Endothelial cell of umbilical vein (primary cell): ENCODE measurements around the gene SNX9. TPM values are rescaled to one million over a fixed set of nuclear protein-coding genes. Genes with fewer than 3 reads are reported as not detected.

ENCODE experiments used
- BruUV-seq: library from RNA; stranded (reverse); fragments of 400-500 nt; replicated peaks from 2 replicates; lab custom pipeline; 2021; lab: Mats Ljungman, UMichigan
- CTCF ChIA-PET: fragments of 300-600, 350-600 bp; sonication (Branson Sonifier 250); formaldehyde crosslinking; loops from one replicate; lab custom pipeline; 2021; ENCODE audit warnings: antibody characterized with exemption, inconsistent platforms; lab: Charles Lee
- POLR2A ChIA-PET: fragments of 300-600, 350-600 bp; sonication (Branson Sonifier 250); formaldehyde crosslinking; loops from one replicate; lab custom pipeline; 2021; ENCODE audit warnings: antibody characterized with exemption, inconsistent platforms; lab: Charles Lee
- DNase-seq: peaks from one replicate; pipeline ENCODE4 v3.0.0-alpha.2; 2011; ENCODE audit warnings: low read depth, low spot score
- FAIRE-seq: peaks from 2 replicates; lab custom pipeline; 2011; peaks lifted over from hg19 to GRCh38; lab: Jason Lieb, UNC
- H2AFZ ChIP-seq: 2 replicates; pipeline ENCODE4 v1.6.0; 2012; ENCODE audit warnings: low read depth, low read length, control low read depth, inconsistent platforms
- H3K27ac ChIP-seq: 2 replicates; pipeline ENCODE4 v1.5.1; 2011; ENCODE audit warnings: low read depth, mild to moderate bottlenecking, control low read depth, low read length, moderate library complexity; ENCODE audit not compliant: insufficient read depth
- H3K27me3 ChIP-seq, 2 experiments: 2 replicates each; pipeline versions ENCODE4 v1.6.0 to v1.6.1; 2011; ENCODE audit warnings: low read length in 2 of 2, mixed read lengths in 1 of 2; ENCODE audit not compliant: control insufficient read depth in 2 of 2, insufficient read depth in 2 of 2
- H3K36me3 ChIP-seq, 2 experiments: 2 replicates in 1 of 2; 3 replicates in 1 of 2; pipeline ENCODE4 v1.5.1; 2011; ENCODE audit warnings: low read length in 2 of 2, mild to moderate bottlenecking in 1 of 2, moderate library complexity in 1 of 2; ENCODE audit not compliant: control insufficient read depth in 2 of 2, insufficient read depth in 2 of 2; ENCODE audit errors: extremely low read depth in 1 of 2
- H3K4me1 ChIP-seq: 3 replicates; pipeline ENCODE4 v1.5.1; 2011; ENCODE audit warnings: mild to moderate bottlenecking, low read length; ENCODE audit not compliant: control insufficient read depth, insufficient read depth; ENCODE audit errors: extremely low read depth
- H3K4me2 ChIP-seq: 2 replicates; pipeline ENCODE4 v1.6.1; 2011; ENCODE audit warnings: low read length, control low read depth, mixed read lengths; ENCODE audit not compliant: insufficient read depth
- H3K4me3 ChIP-seq, 3 experiments: fragments of 200-600 bp in 1 of 3; sonication (generic), shearing (Covaris generic) in 1 of 3; replicated peaks in 1 of 3; 2 replicates each; pipeline ENCODE4 v1.5.1; 2011 to 2016; ENCODE audit warnings: control low read depth in 3 of 3, low read length in 3 of 3, mild to moderate bottlenecking in 2 of 3, inconsistent platforms in 1 of 3, low read depth in 1 of 3, moderate library complexity in 1 of 3; ENCODE audit not compliant: insufficient read depth in 1 of 3
- H3K79me2 ChIP-seq: 2 replicates; pipeline ENCODE4 v1.6.0; 2012; ENCODE audit warnings: low read length, inconsistent platforms; ENCODE audit not compliant: control insufficient read depth, insufficient read depth
- H3K9ac ChIP-seq: replicated peaks from 2 replicates; pipeline ENCODE3; 2011; ENCODE audit warnings: low read length, control low read depth; ENCODE audit not compliant: insufficient read depth; ENCODE audit errors: extremely low read depth
- H3K9me1 ChIP-seq: replicated peaks from 3 replicates; pipeline ENCODE4 v1.6.0; 2011; ENCODE audit warnings: mild to moderate bottlenecking, low read length; ENCODE audit not compliant: control insufficient read depth, insufficient read depth; ENCODE audit errors: extremely low read depth
- H3K9me3 ChIP-seq: replicated peaks from 2 replicates; pipeline ENCODE4 v1.5.1; 2012; ENCODE audit warnings: low read length, inconsistent platforms; ENCODE audit not compliant: control insufficient read depth, insufficient read depth
- H4K20me1 ChIP-seq: replicated peaks from 2 replicates; pipeline ENCODE3; 2011; ENCODE audit warnings: mild to moderate bottlenecking, low read length; ENCODE audit not compliant: control insufficient read depth, insufficient read depth; ENCODE audit errors: extremely low read depth
- EZH2 ChIP-seq: IDR thresholded peaks from 2 replicates; pipeline ENCODE4 v1.6.1; 2012; ENCODE audit warnings: borderline replicate concordance, low read depth, mild to moderate bottlenecking, moderate library complexity, low read length, inconsistent platforms; ENCODE audit not compliant: severe bottlenecking
- FOS ChIP-seq: IDR thresholded peaks from 2 replicates; pipeline ENCODE4 v1.6.1; 2011; ENCODE audit warnings: mild to moderate bottlenecking, low read length, moderate library complexity, borderline replicate concordance; ENCODE audit not compliant: insufficient read depth
- GATA2 ChIP-seq: IDR thresholded peaks from 2 replicates; pipeline ENCODE4 v1.7.0; 2011; ENCODE audit warnings: low read depth, mild to moderate bottlenecking, moderate library complexity, mixed read lengths, low read length; ENCODE audit not compliant: insufficient read length, insufficient read depth
- JUN ChIP-seq: IDR thresholded peaks from 2 replicates; pipeline ENCODE4 v1.6.1; 2011; ENCODE audit warnings: borderline replicate concordance, low read depth; ENCODE audit not compliant: insufficient read length, insufficient read depth
- MYC ChIP-seq: IDR thresholded peaks from one replicate; pipeline ENCODE4 v1.6.1; 2011; ENCODE audit warnings: mild to moderate bottlenecking, low read depth, low read length
- POLR2A ChIP-seq: IDR thresholded peaks from 2 replicates; pipeline ENCODE4 v1.6.1; 2012; ENCODE audit warnings: low read depth, mild to moderate bottlenecking, control low read depth, low read length
- POLR2AphosphoS5 ChIP-seq: IDR thresholded peaks from 2 replicates; pipeline ENCODE4 v1.6.1; 2012; ENCODE audit warnings: low read depth, mild to moderate bottlenecking, control low read depth, low read length, moderate library complexity; ENCODE audit not compliant: insufficient read depth
- dilution Hi-C: fragments of 300-500 bp; cut with MboI; formaldehyde crosslinking; loops from one replicate; pipeline ENCODE4 v1.15.0; 2019; ENCODE audit warnings: low sequenced_read_pairs; ENCODE audit not compliant: extremely low pct_ligation_motif_present
- intact Hi-C: fragments of 100-400 bp; cut with micrococcal nuclease; formaldehyde crosslinking; loops from one replicate; pipeline ENCODE4 v1.10.0; 2022
- polyA plus RNA-seq, 4 experiments: library from polyadenylated mRNA; depleted of rRNA in 3 of 4; stranded (reverse) in 3 of 4; unstranded in 1 of 4; fragments of >200 nt; gene quantifications; 2 replicates each; pipeline versions ENCODE4 v1.2.1 to v1.2.3, GENCODE V29; 2011 to 2012; ENCODE audit warnings: missing spikeins in 1 of 4
- total RNA-seq: library from RNA; stranded (reverse); gene quantifications from 2 replicates; pipeline ENCODE4 v1.2.3, GENCODE V29; 2021
- TF ChIP-seq, protein P1 (sequence below): IDR thresholded peaks from 2 replicates; pipeline ENCODE4 v1.6.1; 2011; ENCODE audit not compliant: insufficient read depth, insufficient read length
- TF ChIP-seq, protein P2 (sequence below), 2 donors: IDR thresholded peaks; 1 replicate in 1 of 2; 2 replicates in 1 of 2; pipeline ENCODE4 v1.5.1; 2011; ENCODE audit warnings: low read length in 2 of 2, mild to moderate bottlenecking in 2 of 2, moderate library complexity in 2 of 2, control low read depth in 1 of 2, inconsistent platforms in 1 of 2, low read depth in 1 of 2; ENCODE audit not compliant: insufficient read depth in 1 of 2; ENCODE audit errors: extremely low read depth in 1 of 2

The SNX9 gene
- total and polyA plus RNA-seq, 2 donors (not counting 3 experiments of a cell fraction or from before 2014, with no cell fraction given) = 27.5 to 54.5 TPM

DNA sequence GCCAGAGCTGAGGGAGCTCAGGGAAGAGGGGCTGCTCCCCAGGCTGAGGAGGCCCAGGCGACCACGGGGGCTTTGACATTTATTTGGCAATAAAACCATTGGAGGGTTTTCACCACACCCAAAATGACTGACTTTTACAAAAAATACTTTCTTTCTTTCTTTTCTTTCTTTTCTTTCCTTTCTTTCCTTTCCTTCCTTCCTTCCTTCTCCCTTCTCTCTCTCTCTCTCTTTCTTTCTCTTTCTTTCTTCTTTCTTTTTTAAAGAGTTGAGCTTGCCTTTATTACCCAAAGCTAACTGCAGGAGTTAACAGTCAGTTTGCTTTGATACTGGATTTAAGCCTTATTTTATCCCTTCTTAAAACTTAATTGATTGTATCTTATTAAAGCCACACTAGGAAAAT lies 17.2 kb downstream of the SNX9 start:
- no peak for TF ChIP-seq MYC
- TF ChIP-seq, protein P1, sequence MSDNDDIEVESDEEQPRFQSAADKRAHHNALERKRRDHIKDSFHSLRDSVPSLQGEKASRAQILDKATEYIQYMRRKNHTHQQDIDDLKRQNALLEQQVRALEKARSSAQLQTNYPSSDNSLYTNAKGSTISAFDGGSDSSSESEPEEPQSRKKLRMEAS = no peak
- no peak for TF ChIP-seq POLR2AphosphoS5
- no peak for TF ChIP-seq POLR2A
- no peak for TF ChIP-seq EZH2
- TF ChIP-seq FOS = no peak
- TF ChIP-seq GATA2 = no peak
- TF ChIP-seq, protein P2, sequence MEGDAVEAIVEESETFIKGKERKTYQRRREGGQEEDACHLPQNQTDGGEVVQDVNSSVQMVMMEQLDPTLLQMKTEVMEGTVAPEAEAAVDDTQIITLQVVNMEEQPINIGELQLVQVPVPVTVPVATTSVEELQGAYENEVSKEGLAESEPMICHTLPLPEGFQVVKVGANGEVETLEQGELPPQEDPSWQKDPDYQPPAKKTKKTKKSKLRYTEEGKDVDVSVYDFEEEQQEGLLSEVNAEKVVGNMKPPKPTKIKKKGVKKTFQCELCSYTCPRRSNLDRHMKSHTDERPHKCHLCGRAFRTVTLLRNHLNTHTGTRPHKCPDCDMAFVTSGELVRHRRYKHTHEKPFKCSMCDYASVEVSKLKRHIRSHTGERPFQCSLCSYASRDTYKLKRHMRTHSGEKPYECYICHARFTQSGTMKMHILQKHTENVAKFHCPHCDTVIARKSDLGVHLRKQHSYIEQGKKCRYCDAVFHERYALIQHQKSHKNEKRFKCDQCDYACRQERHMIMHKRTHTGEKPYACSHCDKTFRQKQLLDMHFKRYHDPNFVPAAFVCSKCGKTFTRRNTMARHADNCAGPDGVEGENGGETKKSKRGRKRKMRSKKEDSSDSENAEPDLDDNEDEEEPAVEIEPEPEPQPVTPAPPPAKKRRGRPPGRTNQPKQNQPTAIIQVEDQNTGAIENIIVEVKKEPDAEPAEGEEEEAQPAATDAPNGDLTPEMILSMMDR (IDR thresholded peaks at IDR 0.05; ENCODE audit: extremely low read depth in 1 of 2, insufficient read depth in 1 of 2, low read depth in 1 of 2, low read length in 2 of 2) = no peak
- no peak for TF ChIP-seq JUN
- Histone ChIP-seq H3K27me3 (no peaks in the 10 kb centered on the region), H3K4me3 (no peak overlapping the region), H3K9ac (no peak overlapping the region), H3K9me3 (no peaks in the 10 kb centered on the region), H3K4me2 (peak overlapping the region; percentile 17), H3K9me1 (no peaks in the 10 kb centered on the region), H3K27ac (no peak overlapping the region), H4K20me1 (no peaks in the 10 kb centered on the region), H3K36me3 (no peaks in the 10 kb centered on the region), H2AFZ (no peak overlapping the region), H3K4me1 (peaks cover 18% of the 10 kb centered on the region), H3K79me2 (peaks cover 96% of the 10 kb centered on the region)
- ChIA-PET CTCF (interaction anchor here (0.9 to 1.4 kb wide), 3 partner anchors 23 to 83 kb away, joined by 3 to 6 read pairs (median 4); no protein-coding TSS in a partner anchor), POLR2A (no interaction called here)
- FAIRE-seq = no peak
- intact Hi-C loops (no loop called here), dilution Hi-C loops (no loop called here)
- no TSS peak for BruUV-seq
- no peak for DNase-seq
